Left lung (tissue), 14 donors: ENCODE data around the gene XPNPEP3. TPM values are rescaled to one million over a fixed set of nuclear protein-coding genes. Genes with fewer than 3 reads are reported as not detected.

ENCODE experiments used
- ATAC-seq: fragments of 200-7000 bp; cut with Tn5 transposase; one replicate; pipeline ENCODE4 v1.9.1; 2020; ENCODE audit warnings: moderate library complexity
- DNase-seq, 4 donors: peaks; one replicate each; pipeline ENCODE4 v3.0.0-alpha.2; 2013 to 2020
- H3K27ac ChIP-seq, 2 donors: fragments of 200-600 bp; sonication (generic) in 1 of 2; one replicate each; pipeline versions ENCODE4 v1.5.0 to v1.8.0; 2020 to 2021
- H3K27me3 ChIP-seq, 2 donors: fragments of 200-600 bp; sonication (generic) in 1 of 2; one replicate each; pipeline versions ENCODE4 v1.5.0 to v1.8.0; 2020 to 2021
- H3K36me3 ChIP-seq, 2 donors: fragments of 200-600 bp; sonication (generic) in 1 of 2; one replicate each; pipeline versions ENCODE4 v1.5.0 to v1.8.0; 2020 to 2021
- H3K4me1 ChIP-seq, 2 donors: fragments of 200-600 bp; one replicate each; pipeline ENCODE4 v1.8.0; 2021
- H3K4me3 ChIP-seq, 2 donors: fragments of 200-600 bp; sonication (generic) in 1 of 2; one replicate each; pipeline versions ENCODE4 v1.5.0 to v1.8.0; 2020 to 2021; ENCODE audit warnings: mild to moderate bottlenecking in 1 of 2
- H3K9me3 ChIP-seq, 2 donors: fragments of 200-600 bp; sonication (generic) in 1 of 2; one replicate each; pipeline versions ENCODE4 v1.5.0 to v1.8.0; 2020 to 2021
- CTCF ChIP-seq, 2 donors: fragments of 200-600 bp; sonication (generic) in 1 of 2; IDR thresholded peaks; one replicate each; pipeline versions ENCODE4 v1.5.0 to v1.8.0; 2021; ENCODE audit warnings: antibody characterized with exemption in 2 of 2
- intact Hi-C, 2 donors: fragments of 100-400 bp; cut with DNase I; formaldehyde crosslinking; loops; one replicate each; pipeline versions ENCODE4 v1.11.2 to v1.14.2; 2022
- long read RNA-seq, 12 donors: library from polyadenylated mRNA in 2 of 12; unstranded in 2 of 12; transcript quantifications; one replicate each; pipeline ENCODE4 v2.0.0 and lab custom pipeline, GENCODE V29; 2019 to 2026
- polyA plus RNA-seq, 6 donors: library from polyadenylated mRNA; unstranded; fragments of 120-200 nt; gene quantifications; one replicate each; pipeline ENCODE4 v1.2.1, GENCODE V29; 2013; ENCODE audit not compliant: insufficient read length in 6 of 6
- total RNA-seq, 2 donors: library from RNA; stranded (reverse); fragmentation: NEBNext Ultra II Directional; extraction: Animal tissue kit (Norgen Biotek cat#: 25700); gene quantifications; one replicate each; pipeline ENCODE4 v1.2.1, GENCODE V29; 2021
- donor health status: DM: no; HTN: yes; CAD: no.
- donor health status: DM: no; HTN: no; CAD: no.

Gene XPNPEP3
- total RNA-seq, result 10 to 100 TPM; 23.2 to 24.6 TPM
- 10 to 100 TPM; 12.1 to 25.6 (median 19.3) TPM for polyA plus RNA-seq
- long read RNA-seq, donor 1, transcript XPNPEP3-205 (3 exons, 1,418 nt), result major isoform, 5 of 5 reads
- long read RNA-seq, donor 1, partial matches to known transcripts, result 0 of 5 reads
- long read RNA-seq, donor 1, other reads (novel, unspliced or antisense), result 0 of 5 reads
- long read RNA-seq, donor 2, partial matches to known transcripts, result 0 of 1 reads
- long read RNA-seq, donor 2, other reads (novel, unspliced or antisense), result 0 of 1 reads
- long read RNA-seq, donor 3, partial matches to known transcripts, result 0 of 4 reads
- long read RNA-seq, donor 3, other reads (novel, unspliced or antisense), result 0 of 4 reads
- long read RNA-seq, donor 4, full-length matches to known transcripts, result 3 of 8 reads
- long read RNA-seq, donor 4, partial matches to known transcripts, result 1 of 8 reads
- long read RNA-seq, donor 4, other reads (novel, unspliced or antisense), result 4 of 8 reads
- long read RNA-seq, donor 5, partial matches to known transcripts, result 0 of 3 reads
- long read RNA-seq, donor 5, other reads (novel, unspliced or antisense), result 0 of 3 reads
- long read RNA-seq, donor 6, result 0 reads
- long read RNA-seq, donor 7, result 0 reads
- long read RNA-seq, donor 8, full-length matches to known transcripts, result 3 of 8 reads
- long read RNA-seq, donor 8, partial matches to known transcripts, result 5 of 8 reads
- long read RNA-seq, donor 8, other reads (novel, unspliced or antisense), result 0 of 8 reads
- long read RNA-seq, donor 9, result 0 reads
- long read RNA-seq, donor 10, partial matches to known transcripts, result 1 of 8 reads
- long read RNA-seq, donor 10, other reads (novel, unspliced or antisense), result 5 of 8 reads
- long read RNA-seq, donor 11, partial matches to known transcripts, result 0 of 1 reads
- long read RNA-seq, donor 11, other reads (novel, unspliced or antisense), result 0 of 1 reads
- long read RNA-seq, donor 12, partial matches to known transcripts, result 9 of 12 reads
- long read RNA-seq, donor 12, other reads (novel, unspliced or antisense), result 0 of 12 reads

- peak in 1 of 2 donors; percentile 14 for TF ChIP-seq CTCF (IDR thresholded peaks at IDR 0.05)
- H3K4me3 ChIP-seq, result peak within 1 kb of the TSS; percentile 73 to 93
- H3K4me1 ChIP-seq, result peaks cover 41 to 44% of the 10 kb centered on the region in 2 donors
- ATAC-seq, result peak; percentile 97
- peaks cover 0 to 4% of the 10 kb centered on the region in 2 donors for H3K36me3 ChIP-seq
- no peaks in the 10 kb centered on the region for H3K9me3 ChIP-seq
- no peaks in the 10 kb centered on the region for H3K27me3 ChIP-seq
- intact Hi-C loops, result no loop called here
- DNase-seq, result peak; percentile 98 to 99 (median 98)
- peak within 1 kb of the TSS; percentile 98 to 99 for H3K27ac ChIP-seq
Measured at GRCh38 chr22:40856513-40857308, at the start of gene XPNPEP3, which contains the start of gene ST13. Gene XPNPEP3 (plus strand): TSS chr22:40857148. CDS start chr22:40857182, 34 bp downstream. Gene ST13 (minus strand): TSS chr22:40856639. CDS start chr22:40856540, 99 bp downstream.

- Histone ChIP-seq H3K27me3 (no peaks in the 10 kb centered on the region), H3K4me1 (peaks cover 0 to 10% of the 10 kb centered on the region in 2 donors), H3K4me3 (no peak overlapping the region), H3K27ac (no peak overlapping the region), H3K36me3 (no peaks in the 10 kb centered on the region), H3K9me3 (no peaks in the 10 kb centered on the region)
- DNase-seq (peak in 1 of 4 donors; percentile 5), ATAC-seq (peak; percentile 67)
- intact Hi-C loops, result no loop called here
- TF ChIP-seq CTCF (IDR thresholded peaks at IDR 0.05), result no peak
Measured at GRCh38 chr22:40808018-40808841, 48.7 kb upstream of the XPNPEP3 start.

GRCh38 chr22:40813912-40814315 is 43.0 kb upstream of the XPNPEP3 start:
- Histone ChIP-seq H3K4me3 (no peak overlapping the region), H3K36me3 (no peaks in the 10 kb centered on the region), H3K27me3 (no peaks in the 10 kb centered on the region), H3K9me3 (no peaks in the 10 kb centered on the region), H3K27ac (no peak overlapping the region), H3K4me1 (peaks cover 4 to 20% of the 10 kb centered on the region in 2 donors)
- DNase-seq (no peak), ATAC-seq (no peak)
- intact Hi-C loops, result no loop called here
- no peak for TF ChIP-seq CTCF (IDR thresholded peaks at IDR 0.05)

DNA sequence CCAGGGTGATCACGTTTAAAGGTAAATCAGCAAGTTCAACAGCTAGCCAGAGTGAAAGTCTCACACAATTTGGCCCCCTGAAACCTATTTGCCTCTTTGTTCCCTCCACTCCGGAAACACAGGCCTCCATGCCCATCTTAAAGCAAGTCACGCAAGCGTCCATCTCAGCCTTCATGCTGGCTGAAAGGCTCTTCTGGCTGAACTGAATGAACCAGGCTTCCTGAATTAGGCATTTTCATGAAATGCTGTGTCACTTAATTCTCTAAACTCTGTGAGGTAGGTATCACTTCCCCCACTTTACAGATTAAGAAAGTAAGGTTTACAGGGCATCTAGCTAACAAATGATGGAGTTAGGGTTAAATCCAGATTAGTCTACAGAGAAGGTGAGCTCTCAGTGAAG is 39.2 kb upstream of the XPNPEP3 start:
- no peak for ATAC-seq
- no peaks in the 10 kb centered on the region for H3K27me3 ChIP-seq
- peak overlapping the region in 1 of 2 donors; percentile 93 for H3K4me3 ChIP-seq
- H3K4me1 ChIP-seq, result peaks cover 4 to 33% of the 10 kb centered on the region in 2 donors
- TF ChIP-seq CTCF (IDR thresholded peaks at IDR 0.05), result no peak
- intact Hi-C loops, result no loop called here
- H3K9me3 ChIP-seq, result no peaks in the 10 kb centered on the region
- DNase-seq, result no peak
- peaks cover 0 to 2% of the 10 kb centered on the region in 2 donors for H3K36me3 ChIP-seq
- H3K27ac ChIP-seq, result no peak overlapping the region
